HepG2 (cell line): ENCODE measurements around the gene CRADD. TPM values are rescaled to one million over a fixed set of nuclear protein-coding genes. Genes with fewer than 3 reads are reported as not detected.

Experiments used
- ARID5B ChIP-seq: IDR thresholded peaks from 2 replicates; pipeline ENCODE4 v1.4.0; 2020; ENCODE audit warnings: mild to moderate bottlenecking, missing genetic modification reagents
- CREM ChIP-seq, 2 experiments: sonication (generic) in 1 of 2; formaldehyde crosslinking in 1 of 2; IDR thresholded peaks; 2 replicates each; pipeline versions ENCODE4 v1.4.0 to v1.6.1; 2016 to 2020; ENCODE audit warnings: antibody characterized with exemption in 1 of 2, mild to moderate bottlenecking in 1 of 2, missing genetic modification reagents in 1 of 2
- DNMT3B ChIP-seq: conservative IDR thresholded peaks from 2 replicates; pipeline ENCODE4 v1.6.1; 2016; ENCODE audit warnings: missing biosample characterization, control low read depth
- GABPB1 ChIP-seq: IDR thresholded peaks from 2 replicates; pipeline ENCODE4 v1.6.1; 2016; ENCODE audit warnings: mild to moderate bottlenecking, missing genetic modification reagents, moderate library complexity, missing compliant biosample characterization
- GPBP1L1 ChIP-seq: sonication (generic); formaldehyde crosslinking; IDR thresholded peaks from 2 replicates; pipeline ENCODE4 v1.5.0; 2020; ENCODE audit warnings: mild to moderate bottlenecking, missing genetic modification reagents
- HMG20B ChIP-seq: conservative IDR thresholded peaks from 2 replicates; pipeline ENCODE4 v1.6.1; 2016; ENCODE audit warnings: missing genetic modification reagents, missing compliant biosample characterization
- HOXA3 ChIP-seq: sonication (generic); formaldehyde crosslinking; IDR thresholded peaks from 2 replicates; pipeline ENCODE4 v1.5.0; 2020; ENCODE audit warnings: missing genetic modification reagents
- ISX ChIP-seq: sonication (generic); formaldehyde crosslinking; conservative IDR thresholded peaks from 2 replicates; pipeline ENCODE4 v1.5.0; 2020; ENCODE audit warnings: missing genetic modification reagents
- KDM4B ChIP-seq: sonication (generic); formaldehyde crosslinking; IDR thresholded peaks from 2 replicates; pipeline ENCODE4 v1.4.0; 2020; ENCODE audit warnings: missing genetic modification reagents
- KMT2B ChIP-seq: IDR thresholded peaks from 2 replicates; pipeline ENCODE4 v1.6.1; 2016; ENCODE audit warnings: missing genetic modification reagents, missing compliant biosample characterization
- MIXL1 ChIP-seq: IDR thresholded peaks from 2 replicates; pipeline ENCODE4 v1.6.1; 2016
- MYNN ChIP-seq: sonication (generic); formaldehyde crosslinking; IDR thresholded peaks from 2 replicates; pipeline ENCODE4 v1.4.0; 2020; ENCODE audit warnings: mild to moderate bottlenecking, low read depth, missing genetic modification reagents
- NKX3-1 ChIP-seq: sonication (generic); formaldehyde crosslinking; IDR thresholded peaks from 2 replicates; pipeline ENCODE4 v1.5.0; 2020; ENCODE audit warnings: missing genetic modification reagents
- POGZ ChIP-seq: sonication (generic); formaldehyde crosslinking; IDR thresholded peaks from 2 replicates; pipeline ENCODE4 v1.4.0; 2020; ENCODE audit warnings: mild to moderate bottlenecking, missing genetic modification reagents
- SCMH1 ChIP-seq: sonication (generic); formaldehyde crosslinking; IDR thresholded peaks from 2 replicates; pipeline ENCODE4 v1.9.0; 2021; ENCODE audit warnings: missing genetic modification reagents, mild to moderate bottlenecking, borderline replicate concordance
- SOX5 ChIP-seq: IDR thresholded peaks from 2 replicates; pipeline ENCODE4 v1.6.1; 2016; ENCODE audit warnings: borderline replicate concordance
- TP53 ChIP-seq: sonication (generic); formaldehyde crosslinking; conservative IDR thresholded peaks from 2 replicates; pipeline ENCODE4 v1.4.0; 2020; ENCODE audit warnings: missing genetic modification reagents
- ZBTB21 ChIP-seq: sonication (generic); formaldehyde crosslinking; IDR thresholded peaks from 2 replicates; pipeline ENCODE4 v1.4.0; 2020; ENCODE audit warnings: missing genetic modification reagents
- ZKSCAN5 ChIP-seq: sonication (generic); formaldehyde crosslinking; IDR thresholded peaks from 2 replicates; pipeline ENCODE4 v1.5.1; 2020; ENCODE audit warnings: mild to moderate bottlenecking, missing genetic modification reagents
- ZNF124 ChIP-seq: sonication (generic); formaldehyde crosslinking; IDR thresholded peaks from 2 replicates; pipeline ENCODE4 v1.4.0; 2020; ENCODE audit warnings: missing genetic modification reagents
- ZNF33A ChIP-seq: sonication (generic); formaldehyde crosslinking; IDR thresholded peaks from 2 replicates; pipeline ENCODE4 v1.5.1; 2020; ENCODE audit warnings: missing genetic modification reagents, mild to moderate bottlenecking, moderate library complexity, borderline replicate concordance
- ZNF569 ChIP-seq: sonication (generic); formaldehyde crosslinking; IDR thresholded peaks from 2 replicates; pipeline ENCODE4 v1.5.0; 2020; ENCODE audit warnings: mild to moderate bottlenecking, missing genetic modification reagents, moderate library complexity, borderline replicate concordance
- ZNF773 ChIP-seq: sonication (generic); formaldehyde crosslinking; IDR thresholded peaks from 2 replicates; pipeline ENCODE4 v1.4.0; 2020; ENCODE audit warnings: missing genetic modification reagents, borderline replicate concordance
- polyA plus RNA-seq, 8 experiments: library from polyadenylated mRNA; depleted of rRNA in 3 of 8; stranded (reverse) in 7 of 8; unstranded in 1 of 8; fragments of >200 nt; fragmentation: Illumina TruSeq in 4 of 8; extraction: Trizol in 4 of 8; gene quantifications; 2 replicates each; pipeline versions ENCODE4 v1.2.1 to v1.2.3, GENCODE V29; 2011 to 2016; ENCODE audit warnings: low read depth in 4 of 8, missing spikeins in 1 of 8, mixed read lengths in 1 of 8; ENCODE audit not compliant: insufficient read depth in 1 of 8
- total RNA-seq, 5 experiments: library from RNA; depleted of rRNA; stranded (reverse); fragments of >200 nt; fragmentation: Illumina TruSeq; extraction: Trizol; gene quantifications; 2 replicates each; pipeline ENCODE4 v1.2.3, GENCODE V29; 2016; ENCODE audit warnings: low read depth in 1 of 5
- TF ChIP-seq, protein P1 (sequence below): sonication (generic); formaldehyde crosslinking; conservative IDR thresholded peaks from 2 replicates; pipeline ENCODE4 v1.4.0; 2020; ENCODE audit warnings: mild to moderate bottlenecking, missing genetic modification reagents, moderate library complexity

CRADD gene
- total and polyA plus RNA-seq, 2 of the 13 experiments (the other 11 are each of a cell fraction or from before 2014, with no cell fraction given): 12.4 to 18.8 TPM

DNA sequence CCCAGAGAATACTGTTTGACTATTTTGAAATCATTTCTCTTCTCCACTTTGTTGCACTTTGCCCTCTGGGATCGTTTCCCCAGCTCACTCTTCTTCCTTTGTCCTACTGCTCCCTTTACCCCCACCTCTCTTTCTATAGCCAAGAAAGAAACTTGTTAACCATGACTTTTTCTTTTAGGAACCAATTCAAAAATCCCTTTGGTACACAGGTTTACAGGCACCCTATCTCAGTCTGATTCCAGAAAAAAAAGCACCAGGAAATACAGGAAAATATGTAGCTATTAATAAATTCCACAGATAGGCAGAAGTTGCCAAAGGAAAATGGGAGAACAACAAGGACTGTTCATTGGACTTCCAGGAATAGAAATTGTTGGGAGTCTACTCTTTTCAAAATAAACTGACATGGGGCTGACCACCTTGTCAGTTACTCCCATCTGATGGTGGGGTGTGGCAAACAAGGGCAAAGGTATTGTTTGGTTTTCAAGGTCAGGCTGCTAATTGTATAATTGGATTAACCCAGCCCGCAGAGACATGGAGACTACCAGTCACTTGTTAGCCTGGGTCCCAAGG lies 82.4 kb downstream of the CRADD start (continued):
- TF ChIP-seq ZKSCAN5 (CRISPR knock-in tag): no peak
- TF ChIP-seq ZNF569 (CRISPR knock-in tag): no peak
- TF ChIP-seq ISX (CRISPR knock-in tag): no peak
- TF ChIP-seq, protein P1, sequence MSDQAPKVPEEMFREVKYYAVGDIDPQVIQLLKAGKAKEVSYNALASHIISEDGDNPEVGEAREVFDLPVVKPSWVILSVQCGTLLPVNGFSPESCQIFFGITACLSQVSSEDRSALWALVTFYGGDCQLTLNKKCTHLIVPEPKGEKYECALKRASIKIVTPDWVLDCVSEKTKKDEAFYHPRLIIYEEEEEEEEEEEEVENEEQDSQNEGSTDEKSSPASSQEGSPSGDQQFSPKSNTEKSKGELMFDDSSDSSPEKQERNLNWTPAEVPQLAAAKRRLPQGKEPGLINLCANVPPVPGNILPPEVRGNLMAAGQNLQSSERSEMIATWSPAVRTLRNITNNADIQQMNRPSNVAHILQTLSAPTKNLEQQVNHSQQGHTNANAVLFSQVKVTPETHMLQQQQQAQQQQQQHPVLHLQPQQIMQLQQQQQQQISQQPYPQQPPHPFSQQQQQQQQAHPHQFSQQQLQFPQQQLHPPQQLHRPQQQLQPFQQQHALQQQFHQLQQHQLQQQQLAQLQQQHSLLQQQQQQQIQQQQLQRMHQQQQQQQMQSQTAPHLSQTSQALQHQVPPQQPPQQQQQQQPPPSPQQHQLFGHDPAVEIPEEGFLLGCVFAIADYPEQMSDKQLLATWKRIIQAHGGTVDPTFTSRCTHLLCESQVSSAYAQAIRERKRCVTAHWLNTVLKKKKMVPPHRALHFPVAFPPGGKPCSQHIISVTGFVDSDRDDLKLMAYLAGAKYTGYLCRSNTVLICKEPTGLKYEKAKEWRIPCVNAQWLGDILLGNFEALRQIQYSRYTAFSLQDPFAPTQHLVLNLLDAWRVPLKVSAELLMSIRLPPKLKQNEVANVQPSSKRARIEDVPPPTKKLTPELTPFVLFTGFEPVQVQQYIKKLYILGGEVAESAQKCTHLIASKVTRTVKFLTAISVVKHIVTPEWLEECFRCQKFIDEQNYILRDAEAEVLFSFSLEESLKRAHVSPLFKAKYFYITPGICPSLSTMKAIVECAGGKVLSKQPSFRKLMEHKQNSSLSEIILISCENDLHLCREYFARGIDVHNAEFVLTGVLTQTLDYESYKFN (CRISPR knock-in tag): peak; percentile 76
- no peak for TF ChIP-seq DNMT3B (CRISPR knock-in tag)
- no peak for TF ChIP-seq TP53 (CRISPR knock-in tag)
- TF ChIP-seq HOXA3 (CRISPR knock-in tag): no peak
- TF ChIP-seq HMG20B: no peak
- TF ChIP-seq MYNN (CRISPR knock-in tag): no peak
- TF ChIP-seq KMT2B (CRISPR knock-in tag): no peak
- TF ChIP-seq GABPB1 (CRISPR knock-in tag): no peak
- no peak for TF ChIP-seq ZNF773 (CRISPR knock-in tag)
- peak; percentile 47 for TF ChIP-seq SOX5 (CRISPR knock-in tag)
- no peak for TF ChIP-seq SCMH1
- no peak for TF ChIP-seq GPBP1L1 (CRISPR knock-in tag)
- peak; percentile 56; the same call in 1 of the 2 replicates for TF ChIP-seq POGZ (CRISPR knock-in tag)
- TF ChIP-seq CREM (IDR thresholded peaks at IDR 0.05): 0 out of 2 replicates have a peak, but pooled peaks have one; percentile 5
- no peak for TF ChIP-seq CREM (CRISPR knock-in tag; IDR thresholded peaks at IDR 0.05)
- TF ChIP-seq ZNF33A (CRISPR knock-in tag): no peak
- peak; percentile 98 for TF ChIP-seq MIXL1 (CRISPR knock-in tag)
- TF ChIP-seq ZNF124: no peak
- no peak for TF ChIP-seq ZBTB21 (CRISPR knock-in tag)
- no peak for TF ChIP-seq NKX3-1 (CRISPR knock-in tag)
- peak; percentile 26; the same call in 1 of the 2 replicates for TF ChIP-seq ARID5B (CRISPR knock-in tag)
- TF ChIP-seq KDM4B (CRISPR knock-in tag): no peak
